DMS53 treated with DMSO at 0.1 percent for 48 hours (cell line): ENCODE results near the gene BMPR1A.
"Not testable (repeated sequence)": the region's sequence is repeated elsewhere in the genome, so short reads cannot be mapped to it uniquely, and the experiment has no call there.

Experiments
- DNase-seq: peaks from one replicate; lab custom pipeline; 2025; ENCODE audit not compliant: unreplicated experiment; lab: John Stamatoyannopoulos, UW

Gene BMPR1A

DNA sequence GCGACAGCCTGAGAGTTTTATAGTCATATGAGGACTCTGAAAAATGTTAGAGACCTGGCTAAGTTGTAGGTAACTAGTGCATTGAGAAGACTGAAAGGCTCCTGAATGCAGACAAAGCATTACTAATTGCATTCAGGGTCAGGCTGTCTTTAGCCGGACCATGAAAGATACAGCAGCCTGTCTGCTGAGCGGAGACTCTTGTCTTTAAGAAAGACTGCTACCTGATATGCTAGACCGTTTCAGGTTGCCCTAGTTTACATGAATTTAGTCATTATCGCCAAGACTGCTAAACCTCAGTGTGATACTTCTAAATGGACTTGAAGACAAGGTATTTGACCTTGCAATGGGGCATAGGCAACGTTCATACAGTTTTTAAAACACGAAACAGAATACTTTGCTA, 81.2 kb downstream of the BMPR1A start:
- no peak for DNase-seq

DNA sequence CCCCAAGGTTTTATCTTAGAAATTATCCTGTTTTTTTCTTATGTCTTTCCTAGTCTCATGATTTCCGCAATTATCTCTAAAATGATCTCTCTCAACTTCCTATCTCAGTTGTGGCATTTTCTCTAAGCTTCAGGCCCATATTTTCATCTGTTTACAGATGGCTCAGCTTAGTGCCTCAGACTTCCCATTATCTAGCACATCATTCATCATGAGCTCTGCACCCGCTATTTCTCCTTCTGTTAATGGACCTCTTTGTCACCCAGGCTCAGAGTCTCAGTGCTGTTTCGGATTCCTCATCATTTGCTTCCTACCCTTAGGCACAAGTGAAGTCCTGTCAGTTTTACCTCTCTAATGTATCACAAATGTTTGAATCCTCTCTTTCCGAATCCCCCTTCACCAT, 84.1 kb downstream of the BMPR1A start:
- no peak for DNase-seq

DNA sequence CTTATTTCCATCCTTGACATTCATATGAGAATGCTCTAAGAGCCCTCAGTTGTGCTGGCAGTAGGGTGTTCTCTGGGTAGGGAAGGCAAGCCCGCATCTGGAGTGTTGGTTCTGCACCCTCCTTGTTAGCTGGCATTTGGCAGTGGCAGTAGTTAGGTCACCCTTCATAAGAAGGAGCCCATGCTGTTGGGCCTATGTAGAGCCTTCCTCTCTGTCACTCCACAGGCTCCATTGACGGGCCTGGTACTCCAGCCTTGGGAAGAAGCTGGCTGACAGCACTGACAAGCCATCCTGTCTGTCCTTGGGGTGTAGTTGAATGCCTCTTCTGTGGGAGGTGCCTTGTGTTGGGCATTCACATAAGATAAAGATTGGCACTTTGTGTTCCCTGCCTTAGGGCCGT, 89.7 kb downstream of the BMPR1A start:
- DNase-seq: no peak

DNA sequence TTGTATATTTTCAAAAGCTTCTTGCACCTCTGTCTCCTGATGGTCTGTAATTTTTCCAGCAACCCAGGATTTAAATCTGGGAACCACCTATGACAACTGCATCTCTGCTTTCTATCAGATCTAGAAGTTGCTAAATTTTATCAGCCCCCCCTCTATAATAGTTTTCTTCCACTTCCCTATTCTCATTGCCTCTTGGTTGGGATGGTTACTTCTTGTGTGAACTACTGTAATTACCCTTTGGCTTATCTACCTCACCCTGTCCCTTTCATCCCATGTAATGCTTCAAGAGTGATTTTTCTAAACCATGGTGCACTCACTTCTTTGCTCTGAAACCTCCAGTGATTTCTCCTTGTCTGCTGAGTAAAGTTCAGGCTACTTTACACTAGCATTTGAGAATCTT, 92.3 kb downstream of the BMPR1A start:
- DNase-seq: no peak

DNA sequence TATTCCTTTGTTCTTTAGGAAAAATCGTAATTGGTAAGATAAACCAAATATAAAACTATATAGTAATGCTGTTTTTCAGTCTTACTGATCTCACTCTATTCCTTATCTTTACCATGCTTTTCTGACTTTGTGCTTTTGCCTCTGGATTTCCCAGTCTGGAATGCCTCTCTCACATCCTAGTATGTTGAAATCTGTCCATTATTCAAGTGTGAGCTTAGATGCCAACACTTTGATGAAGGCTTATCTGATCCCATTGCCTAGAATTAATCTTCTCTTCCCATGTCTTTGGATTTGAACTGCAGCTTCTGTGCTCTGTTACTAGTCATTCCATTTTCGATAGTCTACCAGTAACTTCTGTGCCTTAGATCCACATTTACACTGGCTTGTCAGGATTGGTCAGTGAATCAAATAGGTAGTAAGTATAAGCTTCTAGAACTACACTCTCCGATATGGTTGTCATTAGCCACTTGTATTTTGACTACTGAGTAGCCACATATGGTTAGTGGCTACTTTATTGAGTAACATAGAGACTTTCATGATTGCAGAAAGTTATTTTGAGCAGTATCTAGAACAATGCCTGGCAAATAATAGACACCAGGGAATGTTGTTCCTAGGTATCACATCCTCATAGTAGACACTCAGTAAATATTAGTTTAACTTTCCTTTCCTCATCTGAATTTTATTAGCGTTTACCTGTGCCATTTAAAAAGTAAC, 92.9 kb downstream of the BMPR1A start:
- DNase-seq: no peak

DNA sequence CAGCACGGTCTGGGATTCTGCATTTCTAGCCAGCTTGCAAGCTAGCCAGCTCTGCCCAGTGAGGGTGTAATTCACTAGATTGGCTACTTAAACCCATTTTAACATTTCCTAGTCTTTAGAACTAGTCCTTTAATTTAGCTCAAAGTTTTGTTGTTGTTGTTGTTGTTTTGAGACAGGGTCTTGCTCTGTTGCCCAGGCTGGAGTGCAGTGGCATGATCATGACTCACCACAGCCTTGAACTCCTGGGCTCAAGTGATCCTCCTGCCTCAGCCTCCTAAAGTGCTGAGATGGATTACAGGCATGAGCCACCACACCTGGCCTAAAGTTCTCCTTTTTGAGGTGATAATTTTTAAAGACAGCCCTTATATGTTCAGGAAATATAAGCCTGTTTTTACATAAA, 94.1 kb downstream of the BMPR1A start:
- DNase-seq: no peak

DNA sequence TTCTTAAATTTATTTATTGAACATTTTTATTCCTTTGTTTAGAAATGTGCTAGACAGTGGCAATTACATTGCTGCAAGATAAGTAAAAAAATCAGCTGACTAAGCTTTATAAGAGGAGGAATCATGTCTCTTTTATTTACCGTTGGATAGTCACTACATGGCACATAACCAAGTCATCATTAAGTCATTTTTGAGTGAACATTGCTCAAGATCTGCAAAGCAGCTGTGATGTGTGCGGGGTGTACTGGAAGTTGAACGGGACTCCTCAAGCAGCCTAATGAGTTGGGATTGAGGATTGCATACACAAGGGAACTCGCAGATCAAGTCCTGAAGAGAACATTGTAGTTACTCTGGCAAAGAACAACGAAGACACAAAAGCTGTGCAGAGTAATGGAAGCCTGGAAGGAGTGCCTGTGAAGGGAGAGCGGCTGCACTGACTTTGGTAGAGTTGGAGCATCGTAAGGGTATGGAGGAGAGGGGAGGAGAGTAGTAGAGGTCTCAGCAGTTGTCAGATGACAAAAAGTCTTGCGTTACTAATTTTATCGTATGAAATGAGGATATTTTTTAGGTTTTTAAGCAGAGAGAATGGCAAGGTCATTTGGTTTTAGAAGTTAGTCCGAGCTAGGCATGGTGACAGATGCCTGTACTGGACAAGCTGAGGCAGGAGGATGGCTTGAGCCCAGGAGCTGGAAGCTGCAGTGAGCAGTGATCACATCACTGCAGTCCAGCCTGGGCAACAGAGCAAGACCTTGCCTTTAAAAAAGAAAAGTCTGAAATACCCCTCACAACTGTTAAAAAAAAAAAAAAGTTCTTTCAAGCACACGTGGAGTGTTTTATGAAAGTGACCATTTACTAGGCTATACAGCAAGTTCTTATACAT, 95.1 kb downstream of the BMPR1A start:
- no peak for DNase-seq

DNA sequence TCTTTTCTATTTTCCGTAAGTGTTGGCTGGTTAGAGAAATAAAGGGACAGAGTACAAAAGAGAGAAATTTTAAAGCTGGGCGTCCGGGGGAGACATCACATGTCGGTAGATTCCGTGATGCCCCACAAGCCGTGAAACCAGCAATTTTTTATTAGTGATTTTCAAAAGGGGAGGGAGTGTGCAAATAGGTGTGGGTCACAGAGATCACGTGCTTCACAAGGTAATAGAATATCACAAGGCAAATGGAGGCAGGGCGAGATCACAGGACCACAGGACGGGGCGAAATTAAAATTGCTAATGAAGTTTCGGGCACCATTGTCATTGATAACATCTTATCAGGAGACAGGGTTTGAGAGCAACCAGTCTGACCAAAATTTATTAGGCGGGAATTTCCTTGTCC, 97.2 kb downstream of the BMPR1A start:
- not testable (repeated sequence) for DNase-seq

DNA sequence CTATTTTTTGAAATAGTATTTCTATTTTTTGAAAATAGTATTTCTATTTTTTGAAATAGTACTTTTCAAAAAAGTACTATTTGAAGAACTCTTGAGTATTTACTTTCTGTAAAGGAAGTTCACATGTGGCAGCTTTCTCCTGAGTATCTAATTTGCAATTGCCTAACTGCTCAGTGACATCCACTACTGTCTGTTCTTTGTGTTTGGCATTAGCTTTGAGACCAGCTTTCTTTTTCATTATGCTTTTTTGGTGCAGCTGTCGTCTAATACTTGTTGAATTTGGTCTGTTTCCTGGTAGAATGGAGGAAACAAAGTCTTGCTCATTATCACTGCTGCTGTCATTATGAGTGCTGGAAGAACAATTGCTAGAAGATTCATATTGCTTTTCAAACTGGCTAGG, 99.1 kb downstream of the BMPR1A start:
- DNase-seq: no peak

DNA sequence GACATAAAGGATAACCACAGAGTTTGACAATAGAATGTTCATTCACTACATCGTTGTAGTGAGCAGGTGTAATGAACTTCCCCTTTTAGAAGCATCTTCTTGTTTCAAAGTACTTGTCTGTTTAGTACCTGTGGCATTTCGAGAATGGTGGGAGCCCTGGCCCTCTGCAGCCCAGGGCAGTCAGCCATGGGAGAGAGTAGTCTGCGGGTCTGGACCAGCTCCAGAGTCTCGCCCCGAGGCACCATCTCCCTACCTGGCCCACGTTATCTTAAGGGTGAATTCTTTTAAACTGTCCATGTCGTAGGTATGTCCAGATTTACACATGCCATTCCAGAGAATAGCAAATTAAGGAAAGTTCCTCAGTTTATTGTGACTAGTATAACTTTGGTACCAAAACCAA, 99.7 kb downstream of the BMPR1A start:
- DNase-seq: no peak

DNA sequence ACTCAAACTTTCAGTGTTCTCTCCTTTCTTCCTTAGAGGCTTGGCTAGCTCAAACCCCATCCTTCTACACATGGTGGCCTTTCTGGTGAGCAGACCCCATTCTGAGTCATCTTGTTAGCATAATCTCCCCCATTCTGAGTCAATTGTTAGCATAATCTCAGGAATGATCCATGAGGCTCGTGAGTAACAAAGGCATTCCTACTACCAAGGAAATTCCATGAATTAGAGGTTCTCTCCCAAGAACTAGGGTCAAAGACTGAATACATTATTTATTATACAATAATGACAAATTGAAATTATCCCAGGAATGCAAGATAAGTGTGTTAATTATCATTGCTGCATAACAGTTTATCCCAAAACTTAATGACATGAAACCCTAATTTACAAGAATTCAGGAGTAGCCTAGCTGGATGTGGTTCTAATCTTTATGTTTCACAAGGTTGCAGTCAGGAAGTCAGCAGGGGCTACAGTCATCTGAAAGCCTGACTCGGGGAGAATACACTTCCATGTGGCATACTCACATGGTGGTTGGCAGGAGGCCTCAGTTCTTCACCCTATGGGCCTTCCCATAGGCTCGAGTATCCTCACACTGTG, 100.8 kb downstream of the BMPR1A start:
- DNase-seq: no peak

DNA sequence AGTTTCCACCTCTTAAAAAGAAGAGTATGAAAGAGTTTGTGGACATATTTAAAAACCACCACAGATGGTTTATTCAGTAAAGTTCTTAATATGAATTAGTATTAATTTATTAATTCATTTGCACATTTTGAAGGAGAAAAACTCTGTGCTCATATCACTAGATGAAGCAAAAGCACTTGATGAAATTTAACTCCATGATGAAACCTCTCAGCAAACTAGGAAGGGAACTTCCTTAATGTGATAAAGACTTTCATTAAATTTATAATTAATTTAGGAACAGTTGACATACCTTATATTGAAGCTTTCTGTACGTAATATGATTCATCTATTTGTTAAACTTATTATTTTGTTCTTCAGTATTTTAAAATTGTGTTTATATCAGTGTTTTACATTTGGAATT, 101.6 kb downstream of the BMPR1A start:
- no peak for DNase-seq

DNA sequence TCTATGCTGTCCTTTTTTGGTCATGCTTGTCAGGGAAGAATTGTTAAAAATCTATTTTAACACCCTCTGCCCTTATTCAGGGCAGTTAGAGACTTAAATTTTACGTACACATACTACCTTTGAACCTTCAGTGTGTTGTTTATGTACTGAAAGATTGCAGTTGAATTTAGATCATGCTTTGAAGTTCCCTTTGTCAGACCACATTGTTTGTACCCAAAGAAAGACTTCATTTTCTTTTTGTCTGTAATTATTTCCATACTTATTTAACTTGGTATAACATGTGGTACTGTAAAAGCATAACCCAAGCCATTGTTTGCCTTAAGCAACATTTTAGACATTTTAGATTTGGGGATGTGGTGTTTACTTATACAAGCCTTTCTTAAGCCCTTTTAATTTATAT, 104.9 kb downstream of the BMPR1A start:
- no peak for DNase-seq

DNA sequence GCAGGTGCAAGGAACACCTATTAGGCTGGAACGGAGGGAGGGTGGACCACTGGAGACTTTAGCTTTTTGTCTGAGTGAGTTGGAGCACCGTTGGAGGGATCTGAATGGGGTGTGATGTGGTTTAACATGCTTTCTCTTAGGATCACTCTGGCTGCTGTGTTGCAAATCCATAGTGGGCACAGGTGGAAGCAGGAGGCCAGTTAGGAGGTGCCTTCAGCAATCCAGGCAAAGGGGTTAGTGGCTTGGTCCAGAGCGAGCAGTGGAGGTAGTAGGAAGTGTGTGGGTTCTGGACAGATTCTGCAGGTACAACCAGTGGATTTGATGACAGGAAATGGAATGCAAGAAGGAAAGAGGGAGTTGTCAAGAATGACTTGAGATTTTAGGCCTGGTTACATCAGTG, 106.0 kb downstream of the BMPR1A start:
- DNase-seq: no peak

DNA sequence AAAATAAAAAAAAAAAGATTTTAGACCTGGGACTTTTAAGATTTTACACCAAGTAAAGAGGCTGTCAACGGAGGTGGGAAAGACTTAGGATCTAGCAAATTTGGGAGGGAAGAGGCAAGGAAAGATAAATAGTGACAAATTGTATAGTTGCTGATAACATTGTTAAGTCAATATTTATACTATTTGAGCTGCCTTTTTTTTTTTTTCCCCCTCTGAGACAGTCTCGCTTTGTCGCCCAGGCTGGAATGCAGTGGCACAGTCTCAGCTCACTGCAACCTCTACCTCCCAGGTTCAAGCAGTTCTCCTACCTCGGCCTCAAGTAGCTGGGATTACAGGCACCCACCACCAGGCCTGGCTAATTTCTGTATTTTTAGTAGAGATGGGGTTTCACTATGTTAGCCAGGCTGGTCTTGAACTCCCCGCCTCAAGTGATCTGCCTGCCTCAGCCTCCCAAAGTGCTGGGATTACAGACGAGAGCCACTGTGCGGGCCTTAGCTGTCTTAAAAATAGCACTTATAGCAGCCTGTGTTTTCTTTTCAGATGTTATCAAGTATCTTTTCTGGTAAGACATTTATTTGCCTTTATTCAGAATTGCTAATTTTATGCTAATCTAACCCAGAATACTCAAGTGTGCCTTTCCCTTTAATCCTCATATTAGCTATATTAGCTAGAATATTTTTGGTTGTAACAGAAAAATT, 106.5 kb downstream of the BMPR1A start:
- no peak for DNase-seq

DNA sequence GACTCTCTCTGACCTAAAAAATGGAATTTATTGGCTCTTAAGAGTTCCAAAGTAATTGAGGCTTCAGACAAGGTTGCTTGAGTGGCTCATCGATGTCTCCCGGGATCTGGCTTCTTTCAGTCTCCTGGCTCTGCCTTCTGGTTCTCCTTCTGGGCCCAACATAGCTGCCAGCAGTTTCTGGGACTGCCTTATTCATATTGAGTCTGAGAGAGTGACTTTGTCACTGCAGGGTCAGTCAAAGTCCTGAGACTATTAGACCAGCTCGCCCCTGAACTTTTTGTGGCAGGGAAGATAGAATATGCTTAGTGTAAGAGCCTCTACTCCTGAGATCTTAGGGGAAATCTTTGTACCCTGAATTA, 107.0 kb downstream of the BMPR1A start:
- no peak for DNase-seq

DNA sequence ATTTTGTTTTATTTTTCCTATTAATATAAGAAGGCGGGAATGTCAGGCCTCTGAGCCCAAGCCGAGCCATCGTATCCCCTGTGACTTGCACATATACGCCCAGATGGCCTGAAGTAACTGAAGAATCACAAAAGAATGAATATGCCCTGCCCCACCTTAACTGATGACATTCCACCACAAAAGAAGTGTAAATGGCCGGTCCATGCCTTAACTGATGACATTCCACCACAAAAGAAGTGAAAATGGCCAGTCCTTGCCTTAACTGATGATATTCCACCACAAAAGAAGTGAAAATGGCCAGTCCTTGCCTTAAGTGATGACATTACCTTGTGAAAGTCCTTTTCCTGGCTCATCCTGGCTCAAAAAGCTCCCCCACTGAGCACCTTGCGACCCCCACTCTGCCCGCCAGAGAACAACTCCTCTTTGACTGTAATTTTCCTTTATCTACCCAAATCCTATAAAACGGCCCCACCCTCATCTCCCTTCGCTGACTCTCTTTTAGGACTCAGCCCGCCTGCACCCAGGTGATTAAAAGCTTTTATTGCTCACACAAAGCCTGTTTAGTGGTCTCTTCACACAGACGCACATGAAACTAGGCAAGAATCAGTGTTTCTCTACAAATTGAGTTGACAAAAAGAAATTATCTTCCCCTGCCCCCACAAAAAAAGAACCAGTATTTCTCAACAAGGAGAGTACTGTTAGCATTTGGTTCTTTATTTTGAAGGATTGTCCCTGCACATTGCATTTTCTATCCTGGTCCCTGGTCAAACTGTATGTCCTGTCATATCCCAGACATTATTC, 108.8 kb downstream of the BMPR1A start:
- DNase-seq: not testable (repeated sequence)

DNA sequence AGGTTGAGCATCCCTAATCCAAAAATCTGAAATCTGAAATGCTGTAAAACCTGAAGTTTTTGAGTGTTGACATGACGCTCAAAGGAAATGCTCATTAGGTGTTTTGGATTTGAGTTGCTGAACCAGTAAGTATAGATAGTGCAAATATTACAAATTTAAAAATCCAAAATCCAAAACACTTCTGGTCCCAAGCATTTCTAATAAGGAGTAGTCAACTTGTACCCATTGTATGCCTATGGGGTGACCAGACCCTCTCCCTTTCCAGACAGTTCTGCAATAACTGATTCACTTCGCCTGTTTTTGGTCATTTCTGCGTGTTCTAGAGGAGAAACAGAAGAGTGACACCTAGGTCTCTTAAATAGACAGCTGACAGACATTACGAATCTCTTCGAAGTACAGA, 110.7 kb downstream of the BMPR1A start:
- no peak for DNase-seq

DNA sequence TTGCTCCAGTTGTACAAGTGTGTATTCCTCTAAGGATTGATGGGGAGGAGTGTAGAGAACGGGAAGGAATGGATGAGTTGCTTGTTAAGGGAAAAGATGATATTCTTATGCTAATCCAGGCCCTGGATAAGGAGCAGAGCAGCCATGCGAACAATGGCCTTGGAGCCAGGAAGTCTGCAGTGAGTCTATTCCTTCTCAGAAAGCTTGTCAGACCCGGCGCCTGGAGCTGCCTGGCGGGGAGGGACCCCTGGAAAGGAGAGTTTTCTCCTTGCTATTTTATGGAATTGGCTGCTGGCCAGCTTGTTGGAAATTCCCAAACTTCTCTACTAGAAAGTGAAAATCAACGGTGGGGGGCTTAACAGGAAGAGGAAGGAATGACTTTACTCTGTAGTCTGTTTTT, 111.9 kb downstream of the BMPR1A start:
- DNase-seq: no peak

DNA sequence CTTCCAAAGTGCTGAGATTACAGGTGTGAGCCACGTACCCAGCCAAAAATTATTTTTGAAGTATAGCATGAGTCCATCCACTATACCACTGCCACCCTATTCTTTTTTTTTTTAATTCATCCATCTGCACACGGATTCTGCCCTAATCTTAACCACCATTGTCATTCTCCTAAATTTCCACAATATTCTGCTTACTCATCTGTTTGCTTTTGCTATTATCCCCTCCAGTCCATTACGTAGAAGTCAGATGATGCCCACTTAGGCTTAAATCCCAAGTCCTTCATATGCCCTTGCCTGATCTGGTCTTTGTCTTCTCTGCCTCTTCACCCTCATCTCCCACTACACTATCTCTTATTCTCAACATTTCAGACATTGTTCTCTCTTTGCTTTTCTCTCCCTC, 114.3 kb downstream of the BMPR1A start:
- no peak for DNase-seq
